Activated CD4-positive, alpha-beta memory T cell treated with anti-CD3 and anti-CD28 coated beads, Interleukin-2, amount 10 ng/mL, durations not matched to agents 7 days and 5 days (primary cell): ENCODE data around the gene TLN1. TPM values are rescaled to one million over a fixed set of nuclear protein-coding genes. Genes with fewer than 3 reads are reported as not detected.

ENCODE experiments used
- CTCF ChIA-PET: fragments of 350-600 bp; sonication (Branson Sonifier 250); formaldehyde crosslinking; loops from one replicate; lab custom pipeline; 2021; ENCODE audit warnings: antibody characterized with exemption, inconsistent platforms; lab: Charles Lee
- POLR2A ChIA-PET: fragments of 350-600 bp; sonication (Branson Sonifier 250); formaldehyde crosslinking; loops from one replicate; lab custom pipeline; 2021; ENCODE audit warnings: antibody characterized with exemption; lab: Charles Lee
- DNase-seq: peaks from one replicate; pipeline ENCODE4 v3.0.0-alpha.2; 2020
- H3K27ac Mint-ChIP-seq: one replicate; pipeline ENCODE4 v1.8.0; 2021; ENCODE audit warnings: mild to moderate bottlenecking, mixed read lengths
- H3K27me3 Mint-ChIP-seq: one replicate; pipeline ENCODE4 v1.8.0; 2021; ENCODE audit warnings: mixed read lengths
- H3K36me3 Mint-ChIP-seq: one replicate; pipeline ENCODE4 v1.8.0; 2021; ENCODE audit warnings: low read depth, mixed read lengths
- H3K4me1 Mint-ChIP-seq: one replicate; pipeline ENCODE4 v1.8.0; 2021; ENCODE audit warnings: mixed read lengths
- H3K4me3 Mint-ChIP-seq: one replicate; pipeline ENCODE4 v1.8.0; 2021; ENCODE audit warnings: mild to moderate bottlenecking, mixed read lengths
- H3K9me3 Mint-ChIP-seq: one replicate; pipeline ENCODE4 v1.8.0; 2021; ENCODE audit warnings: mixed read lengths
- total RNA-seq, 2 experiments: library from RNA; stranded (reverse); gene quantifications; one replicate each; pipeline ENCODE4 v1.2.3, GENCODE V29; 2021

The TLN1 gene
- total RNA-seq, 2 experiments from 2014 or later: 341 to 354 TPM

- H3K27me3 Mint-ChIP-seq: no peaks in the 10 kb centered on the region
- no peak for DNase-seq
- H3K9me3 Mint-ChIP-seq: no peaks in the 10 kb centered on the region
- no peak overlapping the region for H3K4me3 Mint-ChIP-seq
- no peaks in the 10 kb centered on the region for H3K4me1 Mint-ChIP-seq
- CTCF ChIA-PET: no interaction called here
- no peak overlapping the region for H3K27ac Mint-ChIP-seq
- POLR2A ChIA-PET: no interaction called here
- no peaks in the 10 kb centered on the region for H3K36me3 Mint-ChIP-seq
These were observed 35.0 kb upstream of the TLN1 start for GRCh38 chr9:35766997-35767396.

- no peak overlapping the region for H3K4me3 Mint-ChIP-seq
- H3K27me3 Mint-ChIP-seq: no peaks in the 10 kb centered on the region
- H3K27ac Mint-ChIP-seq: no peak overlapping the region
- DNase-seq: no peak
- POLR2A ChIA-PET: no interaction called here
- peaks cover 16% of the 10 kb centered on the region for H3K4me1 Mint-ChIP-seq
- no peaks in the 10 kb centered on the region for H3K36me3 Mint-ChIP-seq
- H3K9me3 Mint-ChIP-seq: no peaks in the 10 kb centered on the region
- CTCF ChIA-PET: interaction anchor here (0.8 to 1.2 kb wide), 2 partner anchors 9 to 67 kb away, joined by 3 read pairs; no protein-coding TSS in a partner anchor
These were observed 31.8 kb upstream of the TLN1 start for GRCh38 chr9:35763803-35764202.

- H3K27ac Mint-ChIP-seq: no peak overlapping the region
- H3K4me1 Mint-ChIP-seq: peaks cover 22% of the 10 kb centered on the region
- no peaks in the 10 kb centered on the region for H3K36me3 Mint-ChIP-seq
- POLR2A ChIA-PET: no interaction called here
- H3K4me3 Mint-ChIP-seq: no peak overlapping the region
- H3K9me3 Mint-ChIP-seq: no peaks in the 10 kb centered on the region
- CTCF ChIA-PET: interaction anchor here (0.6 to 0.8 kb wide), 2 partner anchors 15 to 33 kb away, joined by 3 read pairs; no protein-coding TSS in a partner anchor
- no peaks in the 10 kb centered on the region for H3K27me3 Mint-ChIP-seq
- DNase-seq: no peak
These were observed 31.2 kb upstream of the TLN1 start for GRCh38 chr9:35763181-35763580.

- no peak for DNase-seq
- H3K27me3 Mint-ChIP-seq: no peaks in the 10 kb centered on the region
- peaks cover 7% of the 10 kb centered on the region for H3K36me3 Mint-ChIP-seq
- H3K9me3 Mint-ChIP-seq: no peaks in the 10 kb centered on the region
- no peak overlapping the region for H3K27ac Mint-ChIP-seq
- H3K4me3 Mint-ChIP-seq: no peak overlapping the region
- peaks cover 40% of the 10 kb centered on the region for H3K4me1 Mint-ChIP-seq
- ChIA-PET CTCF (interaction anchor here (0.8 to 1.5 kb wide), 2 partner anchors 24 to 32 kb away, joined by 3 read pairs; no protein-coding TSS in a partner anchor), POLR2A (interaction anchor here (1.5 to 2.9 kb wide), 2 partner anchors 11 to 12 kb away, joined by 5 to 18 read pairs; partner anchors contain the start of genes GBA2 and RGP1)
These were observed 28.7 kb upstream of the TLN1 start for GRCh38 chr9:35760651-35761050.

- H3K36me3 Mint-ChIP-seq: peaks cover 7% of the 10 kb centered on the region
- no peak overlapping the region for H3K27ac Mint-ChIP-seq
- no peak overlapping the region for H3K4me3 Mint-ChIP-seq
- H3K4me1 Mint-ChIP-seq: peaks cover 40% of the 10 kb centered on the region
- ChIA-PET CTCF (interaction anchor here (0.6 to 1.8 kb wide), 3 partner anchors 10 to 156 kb away, joined by 3 to 7 read pairs (median 4); partner anchors contain the start of gene RGP1), POLR2A (interaction anchor here (1.5 to 2.9 kb wide), 2 partner anchors 11 to 12 kb away, joined by 5 to 18 read pairs; partner anchors contain the start of genes GBA2 and RGP1)
- DNase-seq: no peak
- no peaks in the 10 kb centered on the region for H3K9me3 Mint-ChIP-seq
- H3K27me3 Mint-ChIP-seq: no peaks in the 10 kb centered on the region
These were observed 27.8 kb upstream of the TLN1 start for GRCh38 chr9:35759795-35760194.

GRCh38 chr9:35758475-35759050 lies 26.6 kb upstream of the TLN1 start:
- peak overlapping the region; percentile 90 for H3K4me3 Mint-ChIP-seq
- H3K27ac Mint-ChIP-seq: peak overlapping the region; percentile 0
- POLR2A ChIA-PET: interaction anchor here (0.9 to 1.5 kb wide), 2 partner anchors 11 to 67 kb away, joined by 3 to 6 read pairs; no protein-coding TSS in a partner anchor
- H3K27me3 Mint-ChIP-seq: no peaks in the 10 kb centered on the region
- H3K9me3 Mint-ChIP-seq: no peaks in the 10 kb centered on the region
- CTCF ChIA-PET: interaction anchor here (1.2 to 1.8 kb wide), 3 partner anchors 9 to 249 kb away, joined by 3 to 7 read pairs (median 4); partner anchors contain the start of gene RGP1
- peaks cover 11% of the 10 kb centered on the region for H3K36me3 Mint-ChIP-seq
- no peak for DNase-seq
- peaks cover 40% of the 10 kb centered on the region for H3K4me1 Mint-ChIP-seq

- Mint-ChIP-seq H3K36me3 (peaks cover 16% of the 10 kb centered on the region), H3K4me1 (peaks cover 40% of the 10 kb centered on the region), H3K27ac (peak overlapping the region; percentile 55), H3K4me3 (peak overlapping the region; percentile 90), H3K27me3 (no peaks in the 10 kb centered on the region), H3K9me3 (no peaks in the 10 kb centered on the region)
- ChIA-PET POLR2A (interaction anchor here (1.5 kb wide), 1 partner anchor 10 kb away, joined by 6 read pairs; no protein-coding TSS in a partner anchor), CTCF (interaction anchor here (1.2 to 1.8 kb wide), 2 partner anchors 154 to 250 kb away, joined by 3 to 7 read pairs; no protein-coding TSS in a partner anchor)
- DNase-seq: no peak
These were observed 25.9 kb upstream of the TLN1 start for GRCh38 chr9:35757892-35758275.

GRCh38 chr9:35757226-35757891 lies 25.4 kb upstream of the TLN1 start:
- Mint-ChIP-seq H3K4me1 (peaks cover 40% of the 10 kb centered on the region), H3K4me3 (peak overlapping the region; percentile 90)

GRCh38 chr9:35756275-35757225 lies 24.6 kb upstream of the TLN1 start:
- Mint-ChIP-seq H3K4me1 (peaks cover 42% of the 10 kb centered on the region), H3K9me3 (no peaks in the 10 kb centered on the region), H3K27me3 (no peaks in the 10 kb centered on the region), H3K4me3 (peak overlapping the region; percentile 90), H3K27ac (peak overlapping the region; percentile 90), H3K36me3 (peaks cover 27% of the 10 kb centered on the region)
- peak; percentile 84 for DNase-seq
- ChIA-PET CTCF (interaction anchor here (0.6 to 2.4 kb wide), 29 partner anchors 10 to 661 kb away, joined by 3 to 28 read pairs (median 4); partner anchors contain the start of genes ARHGEF39, CCDC107, CREB3 and RMRP), POLR2A (interaction anchor here (0.8 to 1.9 kb wide), 11 partner anchors 8 to 434 kb away, joined by 3 to 11 read pairs (median 3); partner anchors contain the start of genes CLTA, CREB3, GBA2 and RGP1)

More at GRCh38 chr9:35757226-35757891, 25.4 kb upstream of the TLN1 start:
- CTCF ChIA-PET: interaction anchor here (0.6 to 2.4 kb wide), 24 partner anchors 10 to 662 kb away, joined by 3 to 28 read pairs (median 4); partner anchors contain the start of genes ARHGEF39, CCDC107, CREB3 and RMRP
- H3K9me3 Mint-ChIP-seq: no peaks in the 10 kb centered on the region
- POLR2A ChIA-PET: interaction anchor here (1.1 to 1.8 kb wide), 7 partner anchors 9 to 96 kb away, joined by 3 to 11 read pairs (median 3); partner anchors contain the start of genes CREB3, GBA2, RGP1 and SPAG8
- peaks cover 22% of the 10 kb centered on the region for H3K36me3 Mint-ChIP-seq
- peak overlapping the region; percentile 89 for H3K27ac Mint-ChIP-seq
- H3K27me3 Mint-ChIP-seq: no peaks in the 10 kb centered on the region
- peak; percentile 33 for DNase-seq

- no peaks in the 10 kb centered on the region for H3K27me3 Mint-ChIP-seq
- H3K36me3 Mint-ChIP-seq: peaks cover 33% of the 10 kb centered on the region
- no peak for DNase-seq
- H3K4me3 Mint-ChIP-seq: no peak overlapping the region
- ChIA-PET POLR2A (interaction anchor here (1.9 kb wide), 1 partner anchor 27 kb away, joined by 4 read pairs; no protein-coding TSS in a partner anchor), CTCF (interaction anchor here (0.6 to 2.4 kb wide), 5 partner anchors 8 to 167 kb away, joined by 3 to 28 read pairs (median 8); no protein-coding TSS in a partner anchor)
- H3K9me3 Mint-ChIP-seq: no peaks in the 10 kb centered on the region
- H3K4me1 Mint-ChIP-seq: peaks cover 49% of the 10 kb centered on the region
- no peak overlapping the region for H3K27ac Mint-ChIP-seq
These were observed 23.1 kb upstream of the TLN1 start for GRCh38 chr9:35755071-35755470.

GRCh38 chr9:35754264-35754663 lies 22.3 kb upstream of the TLN1 start, which contains the start of gene MSMP:
Gene MSMP (minus strand): TSS chr9:35754276. CDS start chr9:35754129, 147 bp downstream.
- Mint-ChIP-seq H3K4me1 (peaks cover 48% of the 10 kb centered on the region), H3K36me3 (peaks cover 36% of the 10 kb centered on the region), H3K27ac (no peak within 1 kb of the TSS), H3K27me3 (no peaks in the 10 kb centered on the region), H3K9me3 (no peaks in the 10 kb centered on the region), H3K4me3 (no peak within 1 kb of the TSS)
- DNase-seq: no peak
- POLR2A ChIA-PET: interaction anchor here (1.0 kb wide), 1 partner anchor 96 kb away, joined by 3 read pairs; no protein-coding TSS in a partner anchor
- CTCF ChIA-PET: interaction anchor here (0.6 kb wide), 2 partner anchors 12 to 166 kb away, joined by 3 read pairs; no protein-coding TSS in a partner anchor
